ENCODE measurements around the gene RAB24.

RAB24 gene

GRCh38 chr5:177332896-177333260 is 29.4 kb upstream of the RAB24 start:
- no peak for DNase-seq

- no peak for DNase-seq
Measured at GRCh38 chr5:177332031-177332895, 28.7 kb upstream of the RAB24 start.

- no peak for DNase-seq
Measured at GRCh38 chr5:177330991-177331842, 27.7 kb upstream of the RAB24 start.

GRCh38 chr5:177329883-177330282 is 26.4 kb upstream of the RAB24 start:
- no peak for DNase-seq

GRCh38 chr5:177328545-177329231 is 25.2 kb upstream of the RAB24 start:
- no peak for DNase-seq

GRCh38 chr5:177327539-177328522 is 24.3 kb upstream of the RAB24 start:
- peak; percentile 15 for DNase-seq

DNA sequence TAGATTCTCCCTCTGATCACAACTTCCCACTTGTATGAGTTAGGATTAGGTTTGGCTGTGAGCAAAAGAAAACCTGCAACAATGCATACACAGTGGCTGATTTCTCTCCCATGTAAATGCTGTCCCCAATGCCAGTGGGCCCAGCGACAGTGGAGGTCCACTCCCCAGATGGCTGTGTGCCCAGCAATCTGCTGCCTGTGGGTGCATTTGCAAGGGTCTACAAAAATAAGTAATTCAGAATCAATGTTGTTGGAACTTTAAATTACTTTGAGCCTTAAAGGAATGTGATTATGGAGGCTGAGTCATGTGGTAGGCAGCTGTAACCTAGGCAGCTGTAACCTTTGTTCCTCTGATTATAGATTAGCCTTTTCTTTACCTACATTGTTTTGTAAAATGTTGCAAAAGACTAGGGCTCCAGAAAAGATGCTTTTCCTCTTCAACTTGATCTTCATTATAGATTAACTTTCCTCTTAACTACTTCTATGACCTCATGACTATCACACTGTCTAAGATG is 22.4 kb upstream of the RAB24 start:
- no peak for DNase-seq

GRCh38 chr5:177320879-177321278 is 17.4 kb upstream of the RAB24 start:
- peak; percentile 72 for DNase-seq

GRCh38 chr5:177319913-177320588 is 16.5 kb upstream of the RAB24 start:
- DNase-seq = no peak

DNA sequence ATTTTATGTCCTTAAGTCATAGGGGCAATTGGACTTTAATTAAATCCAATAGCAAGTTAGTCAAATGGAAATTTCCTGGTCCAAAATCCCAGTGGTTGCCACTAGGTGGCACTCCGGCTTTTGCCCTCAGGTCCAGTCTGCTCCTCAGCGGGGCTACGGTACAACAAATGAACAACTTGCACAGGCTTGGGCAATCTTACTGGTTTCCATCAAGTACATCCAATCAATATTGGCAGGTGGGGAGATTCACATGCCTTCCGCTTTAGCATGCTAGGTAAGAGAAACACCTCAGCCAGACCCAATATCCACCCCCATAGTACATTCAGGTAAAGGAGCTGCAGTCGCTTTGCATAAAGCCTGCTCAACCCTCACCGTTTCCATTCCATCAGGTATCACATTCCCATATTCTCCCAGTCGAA is 14.4 kb upstream of the RAB24 start:
- peak; percentile 79 for DNase-seq

DNA sequence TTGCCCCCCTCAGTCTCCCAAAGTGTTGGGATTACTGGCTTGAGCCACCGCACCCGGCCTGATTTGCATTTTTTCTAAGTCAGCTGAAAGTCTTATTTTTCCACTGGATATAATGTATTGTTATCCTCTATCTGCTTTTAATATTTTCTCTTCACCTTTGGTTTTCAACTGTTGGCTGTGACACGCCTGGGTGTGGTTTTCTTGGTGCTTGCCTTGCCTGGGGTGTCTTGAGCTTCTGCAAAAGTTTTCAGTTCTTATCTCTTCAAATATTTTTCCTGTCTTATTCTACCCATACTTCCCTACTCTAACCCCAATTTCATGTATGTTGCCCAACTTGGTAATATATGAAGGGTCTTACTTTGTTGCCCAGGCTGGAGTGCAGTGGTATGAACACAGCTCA is 12.5 kb upstream of the RAB24 start:
- DNase-seq = no peak

GRCh38 chr5:177315411-177315810 is 11.9 kb upstream of the RAB24 start:
- DNase-seq = no peak

DNA sequence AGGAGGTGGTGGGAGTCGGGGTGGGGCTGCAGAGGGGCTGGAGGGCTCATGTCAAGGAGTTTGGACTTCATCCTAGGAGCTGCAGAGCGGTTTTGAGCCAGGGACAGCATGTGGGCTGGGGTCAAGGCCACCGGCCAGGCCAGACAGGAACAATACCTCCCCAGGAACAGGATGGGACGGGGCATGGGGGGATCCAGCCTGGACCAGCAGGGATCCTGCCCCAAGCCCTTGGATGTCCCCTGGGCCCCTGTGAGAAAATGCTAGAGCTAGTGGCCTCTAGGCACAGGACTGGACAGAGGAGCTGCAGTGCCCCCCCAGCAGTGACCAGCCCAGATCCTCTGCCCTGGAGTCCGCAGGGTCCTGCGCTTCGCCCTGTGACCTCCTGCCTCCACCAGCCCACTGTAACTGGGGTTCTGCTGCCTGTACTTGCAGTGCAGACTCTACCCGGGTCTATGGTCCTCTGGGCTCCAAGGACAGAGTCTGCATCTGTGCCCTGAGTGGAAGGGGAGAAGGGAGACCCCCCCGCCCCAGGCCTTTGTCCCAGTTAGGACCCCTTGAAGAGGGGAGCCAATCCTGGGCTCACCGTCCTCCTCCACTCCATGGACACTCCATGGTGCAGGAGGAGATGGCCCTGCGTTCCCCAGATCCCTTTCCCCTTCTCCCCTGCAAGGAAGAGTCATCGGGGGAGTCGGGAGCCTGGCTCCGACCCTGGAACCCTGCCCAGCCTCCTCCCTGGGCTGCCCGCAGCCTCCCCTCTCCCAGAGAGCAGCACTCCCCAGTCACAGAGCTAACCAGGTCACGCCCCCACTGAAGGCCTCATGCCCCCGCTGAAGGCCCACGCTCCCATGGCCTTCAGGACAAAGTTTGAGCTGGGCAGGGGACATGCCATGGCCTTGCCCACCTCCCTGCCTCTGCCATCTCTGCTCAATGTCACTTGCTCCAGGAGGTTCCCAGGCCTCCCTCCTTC is 11.1 kb upstream of the RAB24 start:
- DNase-seq = no peak

GRCh38 chr5:177313561-177314259 is 10.2 kb upstream of the RAB24 start:
- DNase-seq = no peak

GRCh38 chr5:177312649-177313181 is 9.2 kb upstream of the RAB24 start:
- no peak for DNase-seq

GRCh38 chr5:177311723-177312648 is 8.5 kb upstream of the RAB24 start, which contains the start of gene MXD3:
TSS of gene MXD3 (minus strand) at chr5:177311898. CDS start at chr5:177311830, 68 bp downstream.
- peak; percentile 97 for DNase-seq

GRCh38 chr5:177311392-177311722 is 7.8 kb upstream of the RAB24 start:
- no peak for DNase-seq
